Measurements from ENCODE around the gene SLC39A9. TPM values are rescaled to one million over a fixed set of nuclear protein-coding genes. Genes with fewer than 3 reads are reported as not detected.
"Not testable (repeated sequence)": the region's sequence is repeated elsewhere in the genome, so short reads cannot be mapped to it uniquely, and the experiment has no call there.

Gene SLC39A9
- total RNA-seq, 2 donors from 2014 or later: 48.1 to 52.4 TPM

- peaks cover 5 to 7% of the 10 kb centered on the region in 2 donors for H3K36me3 Mint-ChIP-seq
- no peaks in the 10 kb centered on the region for H3K9me3 Mint-ChIP-seq
- no peak for DNase-seq (ENCODE audit: low spot score in 2 of 2)
- ATAC-seq: no peak
- no peak overlapping the region for H3K27ac Mint-ChIP-seq
These were observed 41.2 kb downstream of the SLC39A9 start for GRCh38 chr14:69439521-69440270.

- H3K27ac Mint-ChIP-seq: peak overlapping the region in 1 of 2 donors; percentile 81
- ATAC-seq (no peak), DNase-seq (ENCODE audit: low spot score in 2 of 2) (no peak)
- no peaks in the 10 kb centered on the region for H3K9me3 Mint-ChIP-seq
- H3K36me3 Mint-ChIP-seq: peaks cover 5 to 11% of the 10 kb centered on the region in 2 donors
These were observed 43.5 kb downstream of the SLC39A9 start for GRCh38 chr14:69441948-69442347.

GRCh38 chr14:69443296-69443805 lies 44.9 kb downstream of the SLC39A9 start:
- Mint-ChIP-seq H3K27ac (peak overlapping the region in 1 of 2 donors; percentile 32), H3K36me3 (peaks cover 5 to 11% of the 10 kb centered on the region in 2 donors), H3K9me3 (no peaks in the 10 kb centered on the region)
- no peak for ATAC-seq
- no peak for DNase-seq (ENCODE audit: low spot score in 2 of 2)

GRCh38 chr14:69449216-69449615 lies 50.7 kb downstream of the SLC39A9 start:
- no peak for DNase-seq (ENCODE audit: low spot score in 2 of 2)
- Mint-ChIP-seq H3K36me3 (peaks cover 0 to 4% of the 10 kb centered on the region in 2 donors), H3K27ac (no peak overlapping the region), H3K9me3 (no peaks in the 10 kb centered on the region)
- ATAC-seq: no peak

GRCh38 chr14:69451941-69452340 lies 53.4 kb downstream of the SLC39A9 start:
- Mint-ChIP-seq H3K27ac (no peak overlapping the region), H3K36me3 (no peaks in the 10 kb centered on the region), H3K9me3 (no peaks in the 10 kb centered on the region)
- ATAC-seq: no peak
- no peak for DNase-seq (ENCODE audit: low spot score in 2 of 2)

- H3K27ac Mint-ChIP-seq: no peak overlapping the region
- DNase-seq (ENCODE audit: low spot score in 2 of 2): no peak
- no peak for ATAC-seq
- H3K36me3 Mint-ChIP-seq: peaks cover 4% of the 10 kb centered on the region in 2 donors
- no peaks in the 10 kb centered on the region for H3K9me3 Mint-ChIP-seq
These were observed 59.9 kb downstream of the SLC39A9 start for GRCh38 chr14:69458350-69458749.

GRCh38 chr14:69459122-69459521 lies 60.6 kb downstream of the SLC39A9 start:
- ATAC-seq: no peak
- Mint-ChIP-seq H3K27ac (no peak overlapping the region), H3K9me3 (no peaks in the 10 kb centered on the region)

GRCh38 chr14:69460093-69460701 lies 61.7 kb downstream of the SLC39A9 start:
- no peaks in the 10 kb centered on the region for H3K9me3 Mint-ChIP-seq
- peak; percentile 84 to 88 for ATAC-seq
- peak in 1 of 2 donors; percentile 46 for DNase-seq (ENCODE audit: low spot score in 2 of 2)
- no peak overlapping the region for H3K27ac Mint-ChIP-seq
- H3K36me3 Mint-ChIP-seq: peaks cover 4% of the 10 kb centered on the region in 2 donors

More at GRCh38 chr14:69459122-69459521, 60.6 kb downstream of the SLC39A9 start:
- no peak for DNase-seq (ENCODE audit: low spot score in 2 of 2)
- H3K36me3 Mint-ChIP-seq: peaks cover 4% of the 10 kb centered on the region in 2 donors

GRCh38 chr14:69464379-69464778 lies 65.9 kb downstream of the SLC39A9 start:
- no peak for ATAC-seq
- H3K36me3 Mint-ChIP-seq: no peaks in the 10 kb centered on the region
- no peaks in the 10 kb centered on the region for H3K9me3 Mint-ChIP-seq
- H3K27ac Mint-ChIP-seq: no peak overlapping the region
- DNase-seq (ENCODE audit: low spot score in 2 of 2): no peak

GRCh38 chr14:69464829-69465228 lies 66.3 kb downstream of the SLC39A9 start:
- no peak for ATAC-seq
- no peak overlapping the region for H3K27ac Mint-ChIP-seq
- DNase-seq (ENCODE audit: low spot score in 2 of 2): no peak
- H3K36me3 Mint-ChIP-seq: no peaks in the 10 kb centered on the region
- no peaks in the 10 kb centered on the region for H3K9me3 Mint-ChIP-seq

- Mint-ChIP-seq H3K9me3 (no peaks in the 10 kb centered on the region), H3K36me3 (no peaks in the 10 kb centered on the region), H3K27ac (no peak overlapping the region)
- ATAC-seq (no peak), DNase-seq (ENCODE audit: low spot score in 2 of 2) (no peak)
These were observed 70.5 kb downstream of the SLC39A9 start for GRCh38 chr14:69468949-69469348.

GRCh38 chr14:69471436-69471835 lies 72.9 kb downstream of the SLC39A9 start:
- Mint-ChIP-seq H3K36me3 (no peaks in the 10 kb centered on the region), H3K9me3 (no peaks in the 10 kb centered on the region), H3K27ac (no peak overlapping the region)
- ATAC-seq: no peak
- no peak for DNase-seq (ENCODE audit: low spot score in 2 of 2)

GRCh38 chr14:69471916-69472315 lies 73.4 kb downstream of the SLC39A9 start:
- H3K9me3 Mint-ChIP-seq: no peaks in the 10 kb centered on the region
- DNase-seq (ENCODE audit: low spot score in 2 of 2) (no peak), ATAC-seq (peak; percentile 37 to 52)
- peak overlapping the region in 1 of 2 donors; percentile 10 for H3K27ac Mint-ChIP-seq
- H3K36me3 Mint-ChIP-seq: no peaks in the 10 kb centered on the region

- no peak for ATAC-seq
- Mint-ChIP-seq H3K36me3 (no peaks in the 10 kb centered on the region), H3K27ac (no peak overlapping the region), H3K9me3 (no peaks in the 10 kb centered on the region)
- no peak for DNase-seq (ENCODE audit: low spot score in 2 of 2)
These were observed 74.8 kb downstream of the SLC39A9 start for GRCh38 chr14:69473260-69473659.

- ATAC-seq: no peak
- no peak for DNase-seq (ENCODE audit: low spot score in 2 of 2)
- Mint-ChIP-seq H3K36me3 (no peaks in the 10 kb centered on the region), H3K27ac (no peak overlapping the region), H3K9me3 (no peaks in the 10 kb centered on the region)
These were observed 75.5 kb downstream of the SLC39A9 start for GRCh38 chr14:69473946-69474345.

- H3K27ac Mint-ChIP-seq: no peak overlapping the region
- H3K9me3 Mint-ChIP-seq: no peaks in the 10 kb centered on the region
- H3K36me3 Mint-ChIP-seq: no peaks in the 10 kb centered on the region
- ATAC-seq: peak in 1 of 2 donors; percentile 56
- DNase-seq (ENCODE audit: low spot score in 2 of 2): no peak
These were observed 76.8 kb downstream of the SLC39A9 start for GRCh38 chr14:69475194-69475818.

- DNase-seq (ENCODE audit: low spot score in 2 of 2); H3K27ac Mint-ChIP-seq; H3K36me3 Mint-ChIP-seq; ATAC-seq; H3K9me3 Mint-ChIP-seq: not testable (repeated sequence)
These were observed 78.4 kb downstream of the SLC39A9 start for GRCh38 chr14:69476824-69477450.

All from activated naive CD4-positive, alpha-beta T cell treated with anti-CD3 and anti-CD28 coated beads, Interleukin-2, amount 50 U/mL, for 72 hours (primary cell).